ENCODE measurements around the gene GPX1.
A peak's percentile ranks its signal among the peaks of the same experiment; 100 is the strongest.
"Not testable (repeated sequence)": the region's sequence is repeated elsewhere in the genome, so short reads cannot be mapped to it uniquely, and the experiment has no call there.

GPX1 gene

DNA sequence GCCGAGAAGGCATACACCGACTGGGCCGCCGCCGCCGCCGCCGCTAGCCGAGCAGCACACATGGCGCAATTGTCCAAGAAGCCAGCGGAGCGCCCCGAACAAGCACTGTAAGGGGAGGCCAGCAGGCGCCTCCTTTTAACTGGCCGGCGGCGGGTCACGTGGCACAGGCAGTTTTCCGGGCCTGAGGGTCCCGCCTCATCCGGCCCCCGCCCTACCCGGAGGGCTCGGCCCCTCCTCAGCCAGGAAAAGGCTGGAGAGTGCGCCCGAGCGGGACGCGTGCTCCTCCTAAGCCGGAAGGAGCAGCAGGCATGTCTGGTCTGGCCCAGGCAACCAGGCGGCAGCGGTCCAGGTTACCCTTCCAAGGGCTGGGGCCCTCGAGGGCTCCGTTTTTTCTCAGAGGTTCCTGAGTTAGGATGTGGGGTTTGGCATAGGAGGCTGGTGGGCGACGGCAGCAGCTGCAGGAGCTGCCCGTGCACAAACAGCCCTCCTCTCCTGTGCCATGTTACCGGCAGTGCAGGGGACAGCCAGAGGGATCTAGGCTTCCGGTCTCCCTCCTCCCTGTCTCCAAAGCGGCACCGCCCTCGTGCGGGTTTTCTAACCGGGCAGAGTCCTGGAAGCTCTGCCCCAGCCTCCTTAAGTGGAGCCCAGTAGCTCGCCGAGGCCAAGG, at the start of gene GPX1:
TSS of gene GPX1 (minus strand) at position 137 of the 667 bp plus-strand sequence. CDS start at position 62, 75 bp downstream.
- peak; percentile 92 for DNase-seq

GRCh38 chr3:49406571-49407565, 48.7 kb upstream of the GPX1 start:
- no peak for DNase-seq

DNA sequence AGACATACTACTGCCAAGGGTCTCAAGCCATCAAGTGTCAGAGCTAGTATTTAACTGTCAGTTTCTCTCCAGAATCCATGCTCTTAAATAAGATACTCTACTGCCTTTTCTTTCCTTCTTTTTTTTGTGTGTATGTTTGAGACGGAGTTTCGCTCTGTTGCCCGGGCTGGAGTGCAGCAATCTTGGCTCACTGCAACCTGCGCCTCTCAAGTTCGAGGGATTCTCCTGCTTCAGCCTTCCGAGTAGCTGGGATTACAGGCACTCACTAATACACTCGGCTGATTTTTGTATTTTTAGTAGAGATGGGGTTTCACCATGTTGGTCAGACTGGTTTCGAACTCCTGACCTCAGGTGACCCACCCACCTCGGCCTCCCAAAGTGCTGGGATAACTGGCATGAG, 47.4 kb upstream of the GPX1 start:
- not testable (repeated sequence) for DNase-seq

- no peak for DNase-seq
These were observed 45.7 kb upstream of the GPX1 start for GRCh38 chr3:49403891-49404290.

DNA sequence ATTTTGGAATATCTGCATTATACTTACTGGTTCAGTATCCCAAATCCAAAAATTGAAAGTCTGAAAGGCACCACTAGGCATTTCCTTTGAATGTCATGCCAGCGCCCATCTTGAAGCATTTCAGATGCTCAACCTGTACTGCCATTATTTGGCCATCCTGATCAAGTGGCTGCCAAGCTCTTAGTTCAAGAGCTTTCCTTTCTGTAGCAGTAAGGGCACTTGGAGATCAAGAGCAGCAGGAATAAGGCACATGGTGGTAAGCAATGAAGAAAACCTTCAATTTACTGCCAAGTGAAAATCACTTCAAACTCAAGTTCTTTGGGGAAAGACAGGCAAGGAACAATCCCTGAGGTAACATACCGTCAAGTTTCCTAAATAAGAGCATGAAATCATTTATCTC, 43.6 kb upstream of the GPX1 start:
- no peak for DNase-seq

DNA sequence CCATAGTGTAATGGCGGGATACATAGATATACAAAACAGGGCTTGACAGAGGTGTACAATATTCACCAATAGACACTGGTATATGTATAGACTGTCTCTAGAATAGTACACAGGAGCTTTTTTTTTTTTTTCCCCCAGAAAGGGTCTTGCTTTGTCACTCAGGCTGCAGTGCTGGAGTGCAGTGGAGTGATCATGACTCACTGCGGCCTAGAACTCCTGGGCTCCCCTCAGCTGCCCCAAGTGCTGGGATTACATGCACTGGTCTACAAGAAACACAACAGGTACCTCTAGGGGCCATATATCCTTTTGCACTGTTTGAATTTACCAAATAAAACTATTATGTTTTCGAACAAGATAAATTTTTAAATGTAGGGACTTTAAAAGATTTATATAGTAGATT, 41.3 kb upstream of the GPX1 start:
- no peak for DNase-seq

DNA sequence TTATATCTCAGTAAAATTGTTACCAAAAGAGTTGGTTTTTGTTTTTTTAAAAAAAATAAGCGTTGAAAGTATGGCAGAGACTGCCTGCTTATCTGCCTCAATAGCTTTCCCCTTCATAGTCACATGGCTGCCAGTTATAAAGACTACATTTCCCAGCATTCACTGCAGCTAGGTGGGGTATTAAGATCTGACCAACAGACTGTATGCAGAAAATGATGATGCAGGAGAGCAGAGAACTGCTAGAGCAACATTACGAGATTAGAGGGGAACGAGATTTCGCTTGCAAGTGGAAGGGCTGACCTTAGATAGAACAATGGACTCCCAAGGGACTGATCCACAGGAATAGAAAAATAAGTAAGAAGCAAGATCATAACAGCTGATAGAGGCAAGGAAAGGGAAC, 39.3 kb upstream of the GPX1 start:
- DNase-seq: no peak

DNA sequence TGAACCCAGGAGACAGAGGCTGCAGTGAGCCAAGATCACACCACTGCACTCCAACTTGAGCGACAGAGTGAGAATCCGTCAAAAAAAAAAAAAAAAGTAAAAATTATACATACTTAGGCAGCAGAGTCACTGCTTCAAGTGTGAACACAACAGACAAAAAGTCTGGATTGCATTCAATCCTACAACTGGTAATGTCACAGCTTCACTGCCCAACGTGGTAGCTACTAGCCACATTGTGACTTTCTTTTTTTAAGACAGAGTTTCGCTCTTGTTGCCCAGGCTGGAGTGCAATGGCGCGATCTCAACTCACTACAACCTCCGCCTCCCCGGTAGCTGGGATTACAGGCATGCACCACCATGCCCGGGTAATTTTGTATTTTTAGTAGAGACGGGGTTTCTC, 33.2 kb upstream of the GPX1 start:
- DNase-seq: not testable (repeated sequence)

- no peak for DNase-seq
These were observed 31.1 kb upstream of the GPX1 start for GRCh38 chr3:49389297-49389696.

- no peak for DNase-seq
These were observed 30.2 kb upstream of the GPX1 start for GRCh38 chr3:49388289-49388820.

DNA sequence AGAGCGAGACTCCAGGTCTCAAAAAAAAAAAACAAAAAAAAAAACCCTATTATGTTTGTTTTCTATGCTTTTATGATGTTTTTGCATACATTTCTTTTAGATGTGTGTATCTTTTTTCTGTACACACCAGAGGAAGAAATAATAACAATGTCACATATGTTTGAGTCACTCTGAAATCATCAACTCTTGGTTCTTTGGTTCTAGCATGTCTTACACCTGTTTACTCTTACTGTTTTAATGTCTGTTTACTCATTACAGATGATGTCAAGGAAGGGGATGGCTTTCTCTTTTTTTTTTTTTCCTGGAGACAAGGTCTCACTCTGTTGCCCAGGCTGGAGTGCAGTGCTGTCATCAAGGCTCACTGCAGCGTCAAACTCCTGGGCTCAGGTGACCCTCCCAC, 29.6 kb upstream of the GPX1 start:
- no peak for DNase-seq

GRCh38 chr3:49386056-49386756, 28.1 kb upstream of the GPX1 start:
- DNase-seq: no peak

- DNase-seq: no peak
These were observed 27.5 kb upstream of the GPX1 start for GRCh38 chr3:49385617-49386016.

- DNase-seq: no peak
These were observed 25.2 kb upstream of the GPX1 start for GRCh38 chr3:49383387-49383786.

DNA sequence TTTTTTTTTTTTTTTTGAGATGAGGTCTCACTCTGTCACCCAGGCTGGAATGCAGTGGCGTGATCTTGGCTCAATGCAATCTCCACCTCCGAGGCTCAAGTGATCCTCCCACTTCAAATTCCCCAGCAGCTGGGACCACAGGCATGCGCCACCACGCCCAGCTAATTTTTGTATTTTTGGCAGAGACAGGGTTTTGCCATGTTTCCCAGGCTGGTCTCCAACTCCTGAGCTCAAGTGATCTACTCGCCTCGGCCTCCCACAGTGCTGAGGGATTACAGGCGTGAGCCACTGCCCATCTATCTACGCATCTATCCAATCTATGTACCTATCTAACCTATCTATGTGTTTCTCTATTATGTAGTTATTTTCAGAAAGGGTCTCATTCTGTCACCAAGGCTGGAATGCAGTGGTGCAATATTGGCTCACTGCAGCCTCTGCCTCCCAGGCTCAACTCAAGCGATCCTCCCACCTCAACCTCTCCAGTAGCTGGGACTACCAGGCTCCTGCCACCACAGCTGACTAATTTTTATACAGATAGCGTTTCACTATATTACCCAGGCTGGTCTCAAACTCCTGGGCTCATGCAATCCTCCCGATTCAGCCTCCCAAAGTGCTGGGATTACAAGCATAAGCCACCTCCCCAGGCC, 20.2 kb upstream of the GPX1 start:
- DNase-seq: no peak

DNA sequence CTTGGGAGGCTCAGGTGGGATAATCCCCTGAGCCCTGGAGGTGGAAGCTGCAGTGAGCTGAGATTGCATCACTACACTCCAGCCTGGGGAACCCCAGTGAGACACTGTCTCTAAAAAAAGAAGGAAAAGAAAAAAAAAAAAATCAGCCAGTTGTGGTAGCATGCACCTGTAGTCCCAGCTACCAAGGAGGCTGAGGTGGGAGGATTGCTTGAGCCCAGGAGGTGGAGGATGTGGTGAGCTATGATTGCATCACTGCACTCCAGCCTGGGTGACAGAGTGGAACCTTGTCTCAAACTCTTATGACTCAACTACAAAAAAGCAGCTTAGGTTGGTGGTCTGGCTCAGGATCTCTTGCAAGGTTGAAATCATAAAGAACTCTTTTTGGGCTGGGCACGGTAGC, 19.3 kb upstream of the GPX1 start:
- peak; percentile 61 to 71 for DNase-seq

- DNase-seq: no peak
These were observed 13.8 kb upstream of the GPX1 start for GRCh38 chr3:49371946-49372345.

DNA sequence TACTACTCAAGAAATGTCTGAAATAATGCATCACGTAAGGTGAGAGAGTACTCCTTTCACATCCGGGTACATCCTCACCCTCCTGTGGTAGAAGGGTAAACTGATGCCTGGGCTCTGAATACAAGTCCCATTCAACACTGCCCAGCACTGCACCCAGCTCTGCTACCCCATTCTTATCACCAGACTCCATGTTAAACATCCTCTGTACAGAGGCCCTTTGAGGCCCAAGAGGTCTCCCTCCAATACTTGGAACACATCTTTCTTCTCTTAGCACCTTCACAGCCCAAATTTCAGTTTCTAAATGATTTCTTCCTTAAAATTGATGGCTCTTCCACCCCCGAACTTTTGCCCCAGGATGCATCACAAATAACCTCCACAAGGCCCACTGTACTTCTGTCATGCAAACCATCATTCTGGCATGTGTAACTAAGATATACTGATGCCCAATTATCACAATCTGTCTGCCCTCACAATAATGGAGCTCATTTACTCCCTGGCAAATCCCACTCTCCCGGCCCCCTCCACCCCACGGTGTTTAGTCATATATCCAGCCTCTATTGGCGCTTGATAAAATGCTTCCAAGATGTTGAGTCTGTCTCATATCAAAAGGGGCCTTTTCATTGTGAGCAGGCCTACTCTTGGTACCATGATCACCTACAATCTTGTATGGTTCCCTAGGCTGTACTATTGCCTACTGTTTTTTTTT, 12.6 kb upstream of the GPX1 start:
- DNase-seq: no peak

DNA sequence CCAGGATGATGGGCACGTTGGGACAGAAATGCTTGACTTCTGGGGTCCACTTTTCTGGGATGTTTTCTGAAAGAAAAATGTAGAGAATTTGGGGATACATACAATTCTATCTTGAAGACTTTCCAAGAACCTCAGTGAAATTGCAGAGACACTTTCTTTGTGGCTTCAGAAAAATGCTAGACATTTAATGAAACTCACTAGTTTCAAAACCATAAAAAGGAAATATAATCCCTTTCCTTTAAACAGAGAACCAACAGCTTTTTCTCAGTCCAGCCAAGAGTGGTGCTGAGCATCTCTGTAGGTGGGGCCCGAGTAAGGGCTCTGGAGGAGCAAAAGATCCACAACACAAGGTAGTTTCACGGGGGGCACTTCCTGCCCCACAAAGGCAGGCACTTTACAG, 4.4 kb upstream of the GPX1 start:
- DNase-seq: no peak

DNA sequence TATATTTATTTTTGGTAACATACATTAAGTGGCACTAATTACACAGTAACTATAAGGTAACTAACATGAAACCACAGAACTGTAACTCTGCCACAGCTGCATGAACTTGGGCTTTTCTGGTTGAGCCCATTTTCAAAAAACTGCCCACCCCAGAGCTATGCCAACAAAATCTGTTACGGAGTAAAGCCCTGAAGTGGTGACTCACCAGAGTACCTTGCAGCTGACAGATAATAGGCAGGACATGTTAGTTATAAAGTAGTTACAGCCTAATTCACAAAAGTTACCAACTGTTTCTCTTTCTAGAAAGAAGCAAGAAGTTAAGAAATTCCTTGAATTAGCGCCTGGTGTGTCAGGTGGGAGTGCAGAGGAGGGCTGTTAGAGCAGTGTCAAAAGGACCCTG, 1.5 kb upstream of the GPX1 start:
- no peak for DNase-seq

DNA sequence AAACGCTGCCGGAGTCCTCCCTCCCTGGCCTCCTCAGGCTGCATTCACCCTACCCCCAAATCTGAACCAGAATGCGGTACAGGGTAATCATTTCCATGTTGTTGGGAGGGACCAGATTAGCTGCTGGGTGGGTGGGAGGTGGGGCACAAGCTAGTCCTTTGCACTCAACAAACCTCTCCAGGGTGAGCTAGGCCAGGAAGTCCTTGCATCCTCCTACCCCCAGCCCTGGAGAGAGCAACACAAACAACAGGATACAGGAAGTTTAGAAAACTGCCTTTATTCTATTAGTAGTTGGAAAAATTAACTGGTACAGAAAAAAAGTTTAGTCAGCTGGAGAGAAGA, 702 bp upstream of the GPX1 start:
- no peak for DNase-seq
